HG02938 (cell line): ENCODE data around the gene MLLT1.

Experiments
- ATAC-seq: cut with Tn5 transposase; IDR thresholded peaks from one replicate; pipeline ENCODE4 v1.9.1; 2021; ENCODE audit warnings: mild to moderate bottlenecking, moderate library complexity; ENCODE audit not compliant: unreplicated experiment

The MLLT1 gene

DNA sequence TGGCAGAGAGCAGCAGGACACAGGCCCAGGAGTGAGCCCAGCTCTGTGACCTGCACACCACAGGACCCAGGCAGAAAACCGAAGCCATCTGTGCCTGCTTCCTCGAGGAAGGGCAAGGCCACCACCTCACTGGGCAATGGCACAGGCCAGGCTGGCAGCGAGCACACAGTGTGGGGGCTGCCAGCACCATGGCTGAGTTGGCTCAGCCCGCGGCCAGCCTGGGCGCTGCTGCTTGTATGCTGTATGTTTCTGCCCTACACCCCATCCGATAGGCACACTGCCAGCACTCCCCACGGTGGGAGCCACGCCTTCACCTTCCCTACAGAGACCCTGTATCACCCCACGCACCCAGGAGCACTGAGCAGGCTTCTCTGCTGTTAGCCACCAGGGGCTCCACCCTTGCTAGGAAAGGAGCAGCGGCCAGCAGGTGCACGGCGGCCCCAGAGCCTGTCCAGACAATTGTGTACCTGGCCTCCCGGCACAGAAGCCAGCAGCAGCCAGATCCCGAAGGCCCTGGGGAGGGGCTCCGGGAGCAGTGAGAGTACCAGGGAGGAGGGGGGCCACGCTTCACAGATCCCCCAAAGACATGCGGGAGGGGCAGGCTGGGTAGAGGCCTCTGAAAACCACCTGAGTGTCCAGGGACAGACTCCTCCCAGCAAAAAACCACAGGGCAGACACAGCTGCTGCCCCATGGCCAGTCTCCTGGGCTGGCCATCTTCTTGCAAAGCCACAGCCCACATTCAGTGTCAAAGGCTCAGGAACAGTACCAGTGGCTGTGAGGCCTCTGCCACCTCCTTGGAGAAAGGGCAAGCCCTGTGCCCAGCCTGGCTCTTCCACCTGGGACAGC is 56.1 kb downstream of the MLLT1 start:
- ATAC-seq = no peak

DNA sequence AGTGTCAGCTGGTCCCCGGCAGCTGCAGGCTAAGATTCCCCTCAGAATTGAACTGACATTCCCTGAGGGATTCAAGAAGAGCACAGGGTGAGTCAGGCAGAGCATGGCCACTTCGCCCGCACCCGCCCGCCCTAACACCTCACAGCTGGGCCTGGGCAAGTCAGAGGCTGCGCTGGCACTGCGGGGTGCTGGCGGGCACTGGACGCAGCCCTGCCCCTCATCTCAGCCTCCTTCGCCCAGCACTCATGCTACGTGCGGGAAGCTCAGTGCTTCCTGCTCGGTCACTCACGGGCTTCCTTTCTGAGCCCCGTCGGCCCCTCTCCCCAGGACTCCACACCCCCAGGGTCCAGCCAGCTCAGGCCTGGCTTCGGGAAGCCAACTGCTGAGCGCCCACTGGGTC is 56.9 kb downstream of the MLLT1 start:
- no peak for ATAC-seq

DNA sequence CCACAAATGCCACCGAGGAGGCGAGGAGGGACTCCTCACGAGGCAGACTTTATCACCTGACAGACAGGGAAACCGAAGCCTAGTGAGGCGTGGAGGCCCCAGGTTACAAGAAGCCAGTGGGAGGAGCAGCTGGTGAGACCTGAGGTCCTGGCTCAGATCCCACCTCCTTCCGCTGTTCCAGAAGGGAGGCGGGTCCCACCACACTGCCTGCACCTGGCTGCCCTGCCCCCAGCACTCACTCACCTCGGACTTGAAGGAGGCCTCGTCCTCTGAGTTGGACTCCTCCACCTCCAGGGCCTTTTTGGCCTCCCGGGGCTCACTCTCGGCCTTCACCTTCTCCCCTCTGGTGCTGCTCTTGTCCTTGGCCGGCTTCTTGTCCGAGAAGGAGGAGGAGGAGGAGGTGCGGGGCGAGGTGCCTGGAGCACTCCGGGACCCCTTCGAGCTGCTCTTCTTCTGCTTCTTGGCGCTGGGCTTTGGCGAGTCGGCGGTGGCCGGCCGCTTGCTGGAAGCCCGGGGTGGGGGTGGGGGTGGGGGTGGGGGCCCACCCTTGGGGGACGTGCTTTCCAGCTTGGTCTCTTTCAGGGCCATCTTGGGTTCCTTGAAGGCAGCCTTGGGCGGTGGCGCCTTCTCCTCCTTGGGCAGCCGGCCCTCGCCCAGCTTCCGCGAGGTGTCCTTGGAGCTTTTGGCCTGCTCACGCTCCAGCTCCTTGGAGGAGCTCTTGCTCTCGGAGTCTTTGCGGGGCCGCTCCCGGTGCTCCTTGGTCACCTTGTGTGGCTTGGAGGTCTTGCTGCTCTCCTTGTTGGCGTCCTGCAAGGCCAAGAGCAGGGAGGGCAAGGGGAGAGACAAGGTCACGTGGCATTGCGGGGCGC is 57.7 kb downstream of the MLLT1 start:
- ATAC-seq = no peak

DNA sequence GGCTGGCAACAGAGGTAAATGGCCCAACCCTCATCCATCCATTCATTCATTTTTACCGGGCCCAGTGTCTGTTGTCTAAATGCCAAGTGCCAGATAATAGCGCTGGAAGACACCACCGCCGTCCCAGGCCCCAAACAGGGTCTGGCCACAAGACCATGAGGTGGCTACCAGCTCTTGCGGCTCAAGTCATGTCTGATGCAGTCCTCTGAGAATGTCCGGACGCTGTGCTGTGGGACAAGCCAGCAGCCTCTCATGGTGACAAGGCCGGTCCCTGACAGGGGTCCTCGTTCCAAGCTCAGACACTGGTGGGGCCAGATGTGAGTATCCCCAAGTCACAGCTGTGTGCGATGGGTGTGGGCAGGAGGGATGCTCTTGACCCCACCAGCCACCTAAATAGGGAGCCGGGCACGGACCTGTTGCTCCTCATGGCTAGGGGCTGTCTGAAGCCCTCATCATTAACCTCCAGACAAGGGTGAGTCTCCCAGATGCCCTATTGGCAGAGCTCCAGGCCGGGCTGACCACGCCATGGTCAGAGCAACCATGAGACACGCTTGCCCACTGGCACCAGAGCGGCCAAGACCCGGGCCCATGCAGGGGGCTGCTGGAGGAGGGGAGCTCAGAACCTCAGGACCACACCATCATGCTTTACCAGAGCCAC is 58.4 kb downstream of the MLLT1 start:
- ATAC-seq = no peak

DNA sequence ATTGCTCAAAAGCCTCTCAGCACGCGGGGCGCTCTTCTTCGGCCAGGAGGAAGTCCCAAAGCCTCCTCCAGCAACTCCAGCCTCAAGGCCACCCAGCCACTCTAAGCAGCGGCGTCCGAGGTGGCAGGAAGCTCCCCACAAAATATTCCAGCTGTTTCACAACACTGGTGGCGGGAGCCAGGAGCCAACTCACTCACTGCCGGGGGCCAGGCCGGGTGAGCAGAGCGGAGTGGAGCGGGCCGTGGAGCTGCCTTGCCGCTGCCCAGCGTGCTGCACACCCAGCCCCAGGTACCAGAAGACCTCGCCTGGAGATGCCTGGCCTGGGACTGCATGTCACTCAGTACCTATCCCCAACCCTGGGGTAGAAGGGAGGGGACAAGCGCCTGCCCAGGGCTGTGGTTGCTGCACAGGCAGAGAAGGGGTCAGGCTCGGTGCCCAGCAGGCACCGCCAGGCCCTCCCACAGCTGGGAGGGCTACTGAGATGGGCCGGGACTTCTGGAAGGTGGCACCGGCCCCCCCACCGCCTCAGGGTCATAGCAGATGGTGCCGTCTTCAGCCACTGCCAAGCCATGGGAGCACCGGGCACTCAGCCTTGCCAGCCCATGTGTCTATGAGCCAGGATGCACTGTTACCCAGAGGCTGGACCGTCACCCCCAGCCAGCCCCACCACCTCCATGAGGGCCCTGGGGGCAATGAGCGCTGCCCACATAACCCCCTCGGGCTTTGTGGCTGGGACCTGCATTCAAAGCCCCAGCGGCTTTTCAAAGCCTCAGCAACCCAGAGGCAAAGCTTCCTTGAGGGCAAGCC is 59.2 kb downstream of the MLLT1 start:
- no peak for ATAC-seq

DNA sequence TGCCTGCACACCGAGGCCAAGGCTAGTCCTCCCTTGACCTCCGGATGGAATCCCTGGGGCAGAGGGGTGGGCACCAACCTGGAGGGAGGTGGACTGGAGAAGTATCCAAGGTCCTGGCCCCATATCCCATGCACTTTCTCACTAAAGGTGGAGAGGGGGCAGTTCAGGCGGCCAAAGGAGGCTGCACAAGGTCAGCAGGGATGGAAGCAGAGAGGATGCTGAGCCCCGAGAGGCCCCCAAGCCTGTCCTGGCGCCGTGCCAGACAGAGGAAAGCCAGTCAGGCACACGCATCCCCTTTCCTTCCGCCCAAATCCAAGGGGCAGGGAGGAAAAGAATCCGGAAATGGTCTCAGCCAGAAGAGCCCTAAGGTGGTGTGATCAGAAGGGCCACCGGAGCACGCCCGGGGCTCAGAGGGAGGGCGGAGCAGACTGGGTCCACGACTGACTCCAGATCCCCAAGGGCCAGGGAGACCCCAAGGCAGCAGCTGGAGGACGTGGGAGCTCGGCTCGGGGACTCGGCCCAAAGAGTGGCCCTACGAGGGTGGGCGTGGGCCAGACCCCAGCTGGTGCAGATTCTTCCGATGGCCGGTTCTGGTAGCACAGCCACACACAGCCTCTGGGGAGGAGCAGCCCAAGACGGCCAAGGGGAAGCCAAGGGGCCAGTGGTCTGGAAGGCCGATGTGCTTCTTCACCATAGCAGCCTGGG is 60.0 kb downstream of the MLLT1 start:
- no peak for ATAC-seq

DNA sequence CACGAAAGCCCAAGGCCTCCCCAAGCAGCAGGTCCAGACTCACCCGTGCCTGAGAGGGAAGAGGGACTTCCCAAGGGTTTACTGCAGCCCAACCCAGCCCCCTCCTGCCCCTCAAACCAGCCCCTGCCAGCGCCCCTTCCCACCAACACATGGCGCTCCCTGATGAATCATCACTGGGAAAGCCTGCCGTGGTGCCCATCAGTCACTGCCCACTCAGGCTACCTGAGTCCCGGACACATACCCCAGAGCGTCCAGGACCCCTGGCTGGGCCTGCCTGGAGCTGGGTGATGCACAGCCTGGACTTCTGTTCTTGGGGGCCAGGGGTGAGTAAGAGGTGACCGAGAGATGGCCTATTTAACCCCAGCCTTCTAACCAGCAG is 60.6 kb downstream of the MLLT1 start:
- ATAC-seq = no peak

DNA sequence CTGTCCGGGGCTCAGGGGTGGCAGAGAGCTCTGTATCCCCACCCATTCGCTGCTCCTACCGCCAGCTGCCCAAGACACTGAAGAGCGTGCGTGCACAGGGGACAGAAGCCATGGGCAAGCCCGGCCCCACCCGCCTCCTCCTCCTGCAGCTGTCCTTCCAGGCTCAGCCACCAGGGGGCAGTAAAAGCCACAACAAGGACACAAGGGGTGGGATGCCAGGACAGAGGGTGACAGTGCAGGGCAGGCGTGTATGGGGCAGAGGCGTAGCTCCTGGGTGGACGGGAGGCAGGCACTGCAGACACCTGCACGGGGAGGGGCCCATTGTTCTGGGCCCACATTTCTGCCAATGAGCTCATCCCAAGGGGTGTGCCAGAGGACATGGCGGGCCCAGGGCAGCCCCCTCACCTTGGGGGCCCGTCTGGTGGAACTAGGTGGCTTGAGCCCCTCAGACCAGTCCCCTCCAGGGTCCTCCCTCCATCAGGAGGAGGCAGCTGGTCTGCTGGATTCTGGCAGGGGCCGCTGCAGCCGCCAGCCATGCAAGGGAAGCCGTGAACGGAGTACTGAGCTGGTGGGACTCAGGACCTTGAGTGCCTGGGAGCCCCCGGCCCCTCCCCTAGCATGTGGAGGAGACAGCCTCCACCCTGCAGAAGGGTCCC is 61.2 kb downstream of the MLLT1 start:
- ATAC-seq = no peak

DNA sequence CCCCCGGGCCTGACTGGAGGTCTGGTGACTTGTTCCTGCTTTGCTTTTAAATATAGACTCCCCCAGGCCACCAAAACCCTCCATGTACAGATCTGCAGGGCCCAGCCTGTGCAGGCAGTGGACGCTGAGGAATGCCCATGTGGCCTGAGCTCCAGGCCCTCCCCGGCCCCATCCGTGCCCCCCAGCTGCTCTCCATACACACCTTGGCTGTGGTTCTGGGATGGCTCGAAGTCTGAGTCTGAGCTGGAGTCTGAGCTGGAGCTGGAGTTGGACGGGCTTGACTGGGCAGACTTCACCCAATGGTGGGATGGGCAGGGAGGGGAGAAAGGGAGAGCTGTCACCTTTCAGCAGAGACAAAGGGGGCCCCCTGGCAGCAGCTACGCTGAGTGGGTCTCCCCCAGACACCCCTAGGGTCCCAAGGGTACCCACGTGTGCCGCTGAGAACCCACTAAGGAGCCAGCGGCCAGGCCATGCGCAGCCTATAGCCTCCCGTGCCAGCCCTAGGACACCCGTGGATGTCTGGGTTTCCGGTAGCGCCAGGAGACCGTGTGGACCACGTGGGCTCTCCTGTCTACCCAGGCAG is 61.9 kb downstream of the MLLT1 start:
- ATAC-seq = no peak

DNA sequence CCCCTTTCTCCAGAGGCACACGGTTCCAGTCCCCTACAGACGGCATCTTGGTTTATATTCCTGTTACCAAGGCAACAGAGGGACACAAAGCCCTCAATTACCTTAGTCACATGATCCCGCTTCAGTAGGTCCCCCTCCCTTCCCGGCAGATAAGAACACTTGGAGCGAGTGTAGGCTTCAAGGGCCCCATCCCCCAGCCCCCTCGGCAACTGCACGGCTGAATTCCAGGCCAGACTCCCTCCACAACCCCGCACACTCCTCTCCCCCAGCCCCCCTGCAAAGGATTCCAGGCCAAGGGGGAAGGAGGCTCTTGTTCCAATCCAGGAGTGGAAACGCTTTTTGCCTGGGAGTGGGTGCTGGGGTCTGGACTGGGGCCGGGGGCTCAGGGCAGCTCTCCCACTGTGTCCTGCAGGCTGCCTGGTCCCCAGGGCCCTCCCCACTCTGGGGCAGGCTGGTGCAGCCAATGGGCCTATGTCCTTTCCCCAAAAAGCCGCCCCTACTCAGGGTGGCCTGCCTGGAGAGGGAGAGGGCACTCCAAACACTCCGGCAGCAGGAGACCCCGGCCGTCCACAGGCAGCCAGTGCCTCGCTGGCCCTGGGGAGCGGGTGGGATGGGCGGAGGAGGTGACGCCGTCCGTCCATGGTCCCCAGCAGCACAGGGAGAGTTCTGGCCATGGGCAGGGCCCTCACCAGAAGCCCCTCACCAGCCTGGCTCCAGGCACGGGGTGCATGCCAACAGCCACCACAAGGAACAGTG is 62.6 kb downstream of the MLLT1 start:
- no peak for ATAC-seq

DNA sequence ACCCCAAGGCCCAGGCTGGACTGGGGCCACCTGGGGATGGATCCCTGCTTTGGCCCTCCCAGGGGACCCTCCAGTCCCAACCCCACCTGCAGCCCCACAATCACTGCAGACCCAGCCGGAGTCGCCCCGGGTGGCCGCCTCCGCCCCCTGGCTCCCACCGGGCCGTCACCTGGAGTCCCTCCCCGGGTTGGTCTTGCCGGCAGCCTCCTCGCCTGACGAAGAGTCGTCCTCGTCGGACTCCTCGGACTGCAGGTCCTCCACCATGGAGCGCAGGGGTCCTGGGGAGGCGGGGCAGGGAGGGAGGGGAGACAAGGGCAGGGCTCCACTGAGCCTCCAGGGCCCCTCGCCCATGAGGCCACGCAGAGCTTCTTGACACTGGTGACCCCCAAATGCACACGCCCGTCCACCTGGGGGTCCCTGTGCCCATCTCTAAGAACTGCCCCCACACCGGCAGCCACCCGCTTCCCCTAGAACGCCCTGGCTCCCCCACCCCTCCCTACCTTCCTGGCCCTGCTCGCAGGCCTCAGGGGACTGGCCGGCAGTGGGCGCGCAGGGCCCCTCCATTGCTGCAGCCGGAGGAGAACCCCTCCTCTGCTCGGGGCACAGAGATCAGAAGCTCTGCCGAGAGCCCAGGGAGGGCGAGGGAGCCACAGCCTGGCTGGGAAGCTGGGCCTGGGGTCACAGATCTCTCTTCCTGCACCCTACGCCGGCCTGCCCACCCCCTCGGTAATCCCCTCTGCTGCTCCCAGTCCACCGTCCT is 63.4 kb downstream of the MLLT1 start:
- ATAC-seq = no peak

DNA sequence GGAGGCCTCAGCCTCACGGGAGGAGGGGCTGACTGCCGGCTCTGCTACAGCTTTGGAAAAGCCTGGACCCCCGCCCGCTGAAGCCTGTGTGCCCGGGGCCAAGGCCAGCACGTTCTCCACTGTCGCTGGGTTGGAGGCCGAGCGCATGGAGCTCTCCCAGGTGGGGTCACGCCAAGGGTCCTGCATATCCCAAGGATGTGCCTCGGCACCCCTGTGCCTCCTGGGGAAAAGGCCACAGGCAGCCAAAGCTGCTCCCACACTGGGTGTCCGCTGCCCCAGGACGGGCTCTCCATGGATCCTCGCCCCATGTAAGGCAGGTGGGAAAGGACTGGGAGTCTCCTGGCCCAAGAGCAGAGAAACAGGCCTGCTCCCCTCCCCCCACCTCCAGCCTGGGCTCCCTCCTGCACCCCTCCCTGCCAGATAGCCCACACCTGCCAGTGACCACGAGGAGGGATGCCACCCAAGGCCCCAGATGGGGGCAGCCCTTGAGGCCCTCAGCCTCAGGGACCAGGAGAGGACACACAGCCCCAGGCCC is 64.0 kb downstream of the MLLT1 start:
- no peak for ATAC-seq

DNA sequence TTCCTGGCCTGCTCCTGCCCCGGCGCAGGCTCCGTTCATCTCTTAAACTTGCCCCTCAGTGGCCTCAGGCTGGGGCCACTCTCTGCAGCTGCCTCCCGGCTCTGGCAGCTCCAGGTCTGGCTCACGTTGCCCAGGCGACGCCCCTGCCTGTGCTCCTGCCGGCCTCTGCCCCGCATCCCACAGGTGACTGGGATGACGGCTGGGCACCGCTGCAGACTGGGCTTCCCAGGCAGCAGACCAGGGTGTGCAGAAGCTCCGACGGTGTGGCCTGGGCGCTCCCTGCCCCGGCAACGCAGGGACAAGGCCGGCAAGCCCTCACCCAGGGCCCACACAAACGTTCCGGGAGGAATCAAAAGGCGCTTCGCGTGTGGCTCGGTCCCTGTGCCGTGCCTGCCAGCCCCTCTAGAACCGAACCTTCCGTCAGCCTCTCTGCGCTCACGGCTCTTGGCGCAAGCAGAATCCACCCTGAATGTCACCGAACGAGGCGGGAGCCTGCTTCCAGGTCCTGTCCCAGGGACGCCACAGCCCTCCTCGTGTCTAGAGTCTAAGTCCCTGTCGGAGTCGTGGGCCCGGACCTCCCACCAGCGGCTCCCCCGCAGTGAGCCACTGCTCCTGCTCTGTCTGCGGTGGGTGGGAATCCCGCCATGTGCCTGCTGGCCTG is 64.8 kb downstream of the MLLT1 start:
- no peak for ATAC-seq

DNA sequence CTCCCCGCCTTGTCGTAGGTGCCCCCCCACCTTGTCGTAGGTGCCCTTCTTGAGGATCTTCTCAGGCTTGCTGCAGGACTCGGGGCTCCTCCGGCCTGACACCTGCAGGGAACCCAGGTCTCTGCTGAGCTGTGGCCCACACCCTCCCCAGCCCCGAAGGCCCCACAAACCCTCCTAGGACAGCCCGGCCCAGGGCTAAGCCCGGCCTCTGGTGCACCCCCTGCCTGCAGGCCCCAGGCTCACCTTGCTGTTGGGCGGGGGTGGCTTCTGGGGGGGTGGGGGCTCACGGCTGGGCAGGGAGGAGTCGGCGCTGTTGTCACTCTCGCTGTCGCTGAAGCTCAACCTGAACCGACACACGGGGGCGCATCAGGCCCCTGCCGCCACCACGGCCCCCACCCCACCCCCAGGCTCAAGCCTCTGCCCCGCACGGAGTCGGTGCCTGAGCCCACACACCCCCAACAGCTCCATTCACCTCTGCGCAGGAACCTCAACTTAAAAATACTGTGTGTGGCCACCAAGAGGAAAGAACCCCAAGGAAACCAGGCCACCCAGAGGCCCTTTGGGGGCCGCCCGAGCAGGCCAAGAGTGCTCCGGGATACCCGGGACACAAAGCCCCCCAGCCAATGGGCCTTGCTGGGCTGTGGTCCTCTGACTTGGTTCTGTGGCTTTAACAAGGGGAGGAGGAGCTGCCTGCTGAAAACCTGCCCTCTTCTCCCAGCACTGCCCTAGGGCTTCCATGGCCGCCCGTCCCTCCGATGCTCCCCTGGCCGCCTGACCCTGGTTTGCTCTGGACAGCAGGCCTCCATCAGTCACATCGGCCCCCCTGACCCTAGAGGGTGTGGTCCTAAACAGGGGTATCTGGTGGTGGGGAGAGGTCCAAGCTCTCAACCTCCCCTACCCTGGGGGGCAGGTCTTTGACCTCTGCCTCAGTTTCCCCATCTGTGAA is 65.8 kb downstream of the MLLT1 start:
- no peak for ATAC-seq

DNA sequence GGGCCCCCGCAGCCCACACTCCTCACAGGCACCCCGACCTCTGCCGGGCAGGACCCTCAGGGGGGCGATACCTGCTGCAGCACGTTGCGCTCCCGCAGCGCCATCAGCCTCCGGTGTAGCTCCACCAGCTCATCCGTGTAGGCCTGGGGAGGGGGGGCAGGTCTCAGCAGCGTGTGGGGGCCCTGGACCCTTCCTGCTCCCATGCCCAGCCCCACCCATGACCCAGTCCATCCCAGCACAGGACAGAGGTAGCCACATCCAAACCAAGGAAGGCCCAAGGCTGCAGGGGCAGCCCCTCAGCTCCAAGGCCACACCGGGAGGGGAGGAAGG is 66.5 kb downstream of the MLLT1 start:
- ATAC-seq = no peak
